ENCODE data around the gene HBEGF. TPM values are rescaled to one million over a fixed set of nuclear protein-coding genes. Genes with fewer than 3 reads are reported as not detected.

Gene HBEGF
- total and polyA plus RNA-seq, 2 donors (not counting 1 experiment from before 2014, with no cell fraction given): 1.8 to 10.3 TPM

DNA sequence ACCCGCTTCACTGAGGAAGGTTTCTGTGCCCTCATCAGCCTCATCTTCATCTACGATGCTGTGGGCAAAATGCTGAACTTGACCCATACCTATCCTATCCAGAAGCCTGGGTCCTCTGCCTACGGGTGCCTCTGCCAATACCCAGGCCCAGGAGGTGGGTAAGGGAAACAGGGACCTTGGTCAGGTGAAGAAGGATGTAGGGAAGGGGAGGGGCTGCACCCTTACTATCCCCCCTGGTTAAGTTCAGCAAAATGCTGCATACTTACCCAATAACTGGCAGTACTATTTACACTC, 18.0 kb upstream of the HBEGF start:
- H3K9me3 ChIP-seq (ENCODE audit: control insufficient read depth, insufficient read depth, low read depth, low read length): no peaks in the 10 kb centered on the region
- H3K4me1 ChIP-seq (ENCODE audit: control insufficient read depth, extremely low read depth, insufficient read depth, low read length): no peaks in the 10 kb centered on the region
- no peak overlapping the region for H3K27ac ChIP-seq (ENCODE audit: insufficient read depth, low read length)
- H4K20me1 ChIP-seq (ENCODE audit: control insufficient read depth, extremely low read depth, insufficient read depth, low read length): no peaks in the 10 kb centered on the region
- H3K4me3 ChIP-seq (replicated peaks in 1 of 4; ENCODE audit: control extremely low read depth in 1 of 4, insufficient read depth in 1 of 4, low read depth in 3 of 4, low read length in 4 of 4): no peak overlapping the region
- H3K27me3 ChIP-seq (ENCODE audit: control insufficient read depth, insufficient read depth, low read length): peaks cover 7% of the 10 kb centered on the region
- TF ChIP-seq EZH2 (IDR thresholded peaks at IDR 0.05; ENCODE audit: low read length, missing control alignments): no peak
- TF ChIP-seq, protein P1, sequence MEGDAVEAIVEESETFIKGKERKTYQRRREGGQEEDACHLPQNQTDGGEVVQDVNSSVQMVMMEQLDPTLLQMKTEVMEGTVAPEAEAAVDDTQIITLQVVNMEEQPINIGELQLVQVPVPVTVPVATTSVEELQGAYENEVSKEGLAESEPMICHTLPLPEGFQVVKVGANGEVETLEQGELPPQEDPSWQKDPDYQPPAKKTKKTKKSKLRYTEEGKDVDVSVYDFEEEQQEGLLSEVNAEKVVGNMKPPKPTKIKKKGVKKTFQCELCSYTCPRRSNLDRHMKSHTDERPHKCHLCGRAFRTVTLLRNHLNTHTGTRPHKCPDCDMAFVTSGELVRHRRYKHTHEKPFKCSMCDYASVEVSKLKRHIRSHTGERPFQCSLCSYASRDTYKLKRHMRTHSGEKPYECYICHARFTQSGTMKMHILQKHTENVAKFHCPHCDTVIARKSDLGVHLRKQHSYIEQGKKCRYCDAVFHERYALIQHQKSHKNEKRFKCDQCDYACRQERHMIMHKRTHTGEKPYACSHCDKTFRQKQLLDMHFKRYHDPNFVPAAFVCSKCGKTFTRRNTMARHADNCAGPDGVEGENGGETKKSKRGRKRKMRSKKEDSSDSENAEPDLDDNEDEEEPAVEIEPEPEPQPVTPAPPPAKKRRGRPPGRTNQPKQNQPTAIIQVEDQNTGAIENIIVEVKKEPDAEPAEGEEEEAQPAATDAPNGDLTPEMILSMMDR (conservative IDR thresholded peaks at IDR 0.05 in 1 of 2, IDR thresholded peaks at IDR 0.05 in 1 of 2; ENCODE audit: low read depth in 1 of 2, low read length in 2 of 2): no peak
- no peak for DNase-seq (ENCODE audit: low read depth in 2 of 2)
- no peaks in the 10 kb centered on the region for H3K79me2 ChIP-seq (ENCODE audit: control insufficient read depth, insufficient read depth, low read length)
- no peaks in the 10 kb centered on the region for H3K36me3 ChIP-seq (ENCODE audit: control insufficient read depth, insufficient read depth, low read length)
- no peak overlapping the region for H3K4me2 ChIP-seq (ENCODE audit: extremely low read depth, insufficient read depth, low read length)
- H3K9ac ChIP-seq (ENCODE audit: insufficient read depth, low read length): no peak overlapping the region
- no peak overlapping the region for H2AFZ ChIP-seq (ENCODE audit: low read length)

DNA sequence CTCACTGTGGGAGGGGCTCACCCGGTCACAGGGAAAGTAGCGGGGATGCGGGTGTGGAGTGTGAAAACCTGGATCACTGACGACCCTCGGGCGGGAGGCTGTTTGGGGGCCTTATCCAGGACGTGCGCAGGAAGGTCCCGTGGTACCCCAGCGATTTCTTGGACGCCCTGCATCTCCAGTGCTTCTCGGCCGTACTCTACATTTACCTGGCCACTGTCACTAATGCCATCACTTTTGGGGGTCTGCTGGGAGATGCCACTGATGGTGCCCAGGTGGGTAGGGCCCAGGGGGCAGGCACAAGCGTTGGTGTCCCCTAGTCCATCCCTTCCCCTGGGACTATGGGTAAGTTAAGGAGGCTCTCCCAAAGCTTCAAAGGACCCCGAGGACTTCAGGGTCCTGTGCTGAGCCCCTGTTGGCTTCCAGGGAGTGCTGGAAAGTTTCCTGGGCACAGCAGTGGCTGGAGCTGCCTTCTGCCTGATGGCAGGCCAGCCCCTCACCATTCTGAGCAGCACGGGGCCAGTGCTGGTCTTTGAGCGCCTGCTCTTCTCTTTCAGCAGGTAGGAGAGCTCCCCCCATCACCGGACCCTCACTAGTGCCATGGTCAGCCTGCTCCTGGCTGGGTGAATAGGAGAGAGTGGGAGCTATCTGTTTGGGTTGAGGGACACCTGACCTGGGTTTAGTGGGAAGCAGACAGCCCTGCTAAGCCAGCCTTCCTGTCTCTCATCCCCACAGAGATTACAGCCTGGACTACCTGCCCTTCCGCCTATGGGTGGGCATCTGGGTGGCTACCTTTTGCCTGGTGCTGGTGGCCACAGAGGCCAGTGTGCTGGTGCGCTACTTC, 17.4 kb upstream of the HBEGF start:
- TF ChIP-seq, protein P1 (conservative IDR thresholded peaks at IDR 0.05 in 1 of 2, IDR thresholded peaks at IDR 0.05 in 1 of 2; ENCODE audit: low read depth in 1 of 2, low read length in 2 of 2): no peak
- no peak for TF ChIP-seq EZH2 (IDR thresholded peaks at IDR 0.05; ENCODE audit: low read length, missing control alignments)
- H3K9ac ChIP-seq (ENCODE audit: insufficient read depth, low read length): no peak overlapping the region
- H4K20me1 ChIP-seq (ENCODE audit: control insufficient read depth, extremely low read depth, insufficient read depth, low read length): no peaks in the 10 kb centered on the region
- H3K4me2 ChIP-seq (ENCODE audit: extremely low read depth, insufficient read depth, low read length): peak overlapping the region; percentile 59
- H3K27me3 ChIP-seq (ENCODE audit: control insufficient read depth, insufficient read depth, low read length): peaks cover 7% of the 10 kb centered on the region
- no peak overlapping the region for H3K27ac ChIP-seq (ENCODE audit: insufficient read depth, low read length)
- H3K79me2 ChIP-seq (ENCODE audit: control insufficient read depth, insufficient read depth, low read length): no peaks in the 10 kb centered on the region
- peak overlapping the region in 1 of 4 experiments; percentile 37 for H3K4me3 ChIP-seq (replicated peaks in 1 of 4; ENCODE audit: control extremely low read depth in 1 of 4, insufficient read depth in 1 of 4, low read depth in 3 of 4, low read length in 4 of 4)
- H3K9me3 ChIP-seq (ENCODE audit: control insufficient read depth, insufficient read depth, low read depth, low read length): no peaks in the 10 kb centered on the region
- no peak overlapping the region for H2AFZ ChIP-seq (ENCODE audit: low read length)
- H3K4me1 ChIP-seq (ENCODE audit: control insufficient read depth, extremely low read depth, insufficient read depth, low read length): no peaks in the 10 kb centered on the region
- H3K36me3 ChIP-seq (ENCODE audit: control insufficient read depth, insufficient read depth, low read length): no peaks in the 10 kb centered on the region
- DNase-seq (ENCODE audit: low read depth in 2 of 2): no peak

DNA sequence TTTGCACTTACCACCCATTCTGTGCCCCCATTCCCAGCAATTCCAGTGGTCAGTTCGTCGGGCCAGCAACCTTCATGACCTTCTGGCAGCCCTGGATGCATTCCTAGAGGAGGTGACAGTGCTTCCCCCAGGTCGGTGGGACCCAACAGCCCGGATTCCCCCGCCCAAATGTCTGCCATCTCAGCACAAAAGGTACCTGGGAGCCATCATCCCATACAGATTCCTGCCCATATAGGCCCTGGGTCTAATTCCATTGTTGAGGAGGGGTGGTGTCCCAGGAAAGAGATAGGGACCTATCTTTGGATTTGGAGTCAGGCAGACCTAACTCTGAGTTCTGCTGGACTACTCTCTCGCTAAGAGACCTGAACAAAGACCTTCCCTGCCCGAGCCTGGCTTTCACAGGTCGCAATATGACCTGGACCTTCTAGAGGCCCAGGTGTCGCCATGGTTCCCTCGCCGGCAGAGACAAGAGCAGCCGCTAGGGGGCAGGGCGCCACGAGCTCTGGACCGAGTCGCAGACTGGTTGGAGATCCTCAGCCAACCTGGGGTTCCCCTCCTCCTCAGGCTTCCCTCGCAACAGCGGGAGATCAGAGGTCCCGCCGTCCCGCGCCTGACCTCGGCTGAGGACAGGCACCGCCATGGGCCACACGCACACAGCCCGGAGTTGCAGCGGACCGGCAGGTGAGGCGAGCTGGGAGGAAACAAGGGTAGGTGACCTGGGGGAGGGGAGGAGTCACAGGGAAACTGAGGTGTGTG, 16.6 kb upstream of the HBEGF start:
- Histone ChIP-seq H4K20me1 (ENCODE audit: control insufficient read depth, extremely low read depth, insufficient read depth, low read length) (no peaks in the 10 kb centered on the region), H3K4me2 (ENCODE audit: extremely low read depth, insufficient read depth, low read length) (peak overlapping the region; percentile 59), H3K9ac (ENCODE audit: insufficient read depth, low read length) (no peak overlapping the region)

More for the DNA sequence above, 16.6 kb upstream of the HBEGF start:
- Histone ChIP-seq H2AFZ (ENCODE audit: low read length) (peak overlapping the region; percentile 27), H3K9me3 (ENCODE audit: control insufficient read depth, insufficient read depth, low read depth, low read length) (no peaks in the 10 kb centered on the region), H3K79me2 (ENCODE audit: control insufficient read depth, insufficient read depth, low read length) (no peaks in the 10 kb centered on the region), H3K27me3 (ENCODE audit: control insufficient read depth, insufficient read depth, low read length) (peaks cover 7% of the 10 kb centered on the region), H3K27ac (ENCODE audit: insufficient read depth, low read length) (no peak overlapping the region), H3K4me3 (replicated peaks in 1 of 4; ENCODE audit: control extremely low read depth in 1 of 4, insufficient read depth in 1 of 4, low read depth in 3 of 4, low read length in 4 of 4) (peak overlapping the region in 2 of 4 experiments; percentile 36 to 37), H3K36me3 (ENCODE audit: control insufficient read depth, insufficient read depth, low read length) (no peaks in the 10 kb centered on the region), H3K4me1 (ENCODE audit: control insufficient read depth, extremely low read depth, insufficient read depth, low read length) (no peaks in the 10 kb centered on the region)
- TF ChIP-seq, protein P1 (conservative IDR thresholded peaks at IDR 0.05 in 1 of 2, IDR thresholded peaks at IDR 0.05 in 1 of 2; ENCODE audit: low read depth in 1 of 2, low read length in 2 of 2): peak; percentile 80 to 90
- TF ChIP-seq EZH2 (IDR thresholded peaks at IDR 0.05; ENCODE audit: low read length, missing control alignments): no peak
- peak; percentile 34 to 50 for DNase-seq (ENCODE audit: low read depth in 2 of 2)
